ENCODE data around the gene SIM1.

Gene SIM1

GRCh38 chr6:100353276-100354015 lies 111.3 kb downstream of the SIM1 start:
- DNase-seq (ENCODE audit: low read depth): no peak

GRCh38 chr6:100350139-100350538 lies 114.6 kb downstream of the SIM1 start:
- DNase-seq (ENCODE audit: low read depth): no peak

GRCh38 chr6:100349366-100349765 lies 115.4 kb downstream of the SIM1 start:
- no peak for DNase-seq (ENCODE audit: low read depth)

- DNase-seq (ENCODE audit: low read depth): no peak
Measured at GRCh38 chr6:100347901-100348550, 116.7 kb downstream of the SIM1 start.

- DNase-seq (ENCODE audit: low read depth): no peak
Measured at GRCh38 chr6:100346828-100347227, 117.9 kb downstream of the SIM1 start.

GRCh38 chr6:100346203-100346602 lies 118.5 kb downstream of the SIM1 start:
- no peak for DNase-seq (ENCODE audit: low read depth)

GRCh38 chr6:100344761-100345160 lies 120.0 kb downstream of the SIM1 start:
- no peak for DNase-seq (ENCODE audit: low read depth)

GRCh38 chr6:100344321-100344720 lies 120.4 kb downstream of the SIM1 start:
- DNase-seq (ENCODE audit: low read depth): no peak

- no peak for DNase-seq (ENCODE audit: low read depth)
Measured at GRCh38 chr6:100343316-100344077, 121.2 kb downstream of the SIM1 start.

GRCh38 chr6:100342830-100343229 lies 121.9 kb downstream of the SIM1 start:
- DNase-seq (ENCODE audit: low read depth): no peak

GRCh38 chr6:100339574-100340255 lies 125.0 kb downstream of the SIM1 start:
- DNase-seq (ENCODE audit: low read depth): no peak

- DNase-seq (ENCODE audit: low read depth): no peak
Measured at GRCh38 chr6:100338090-100338489, 126.6 kb downstream of the SIM1 start.

- no peak for DNase-seq (ENCODE audit: low read depth)
Measured at GRCh38 chr6:100336876-100337275, 127.8 kb downstream of the SIM1 start.

- no peak for DNase-seq (ENCODE audit: low read depth)
Measured at GRCh38 chr6:100335991-100336390, 128.7 kb downstream of the SIM1 start.
